ENCODE results near the gene AS3MT.

- no peak for TF ChIP-seq CTCF (IDR thresholded peaks at IDR 0.05)
- no peak for TF ChIP-seq EZH2phosphoT487 (IDR thresholded peaks at IDR 0.05)
Observed at GRCh38 chr10:102935505-102935904, 66.2 kb downstream of the AS3MT start.

Data from neural progenitor cell (in vitro differentiated cells).